OCI-LY1 (cell line): ENCODE measurements around the gene NKTR.

Experiments used
- CTCF ChIP-seq: fragments of 200-600 bp; sonication (generic), shearing (Covaris generic); IDR thresholded peaks from 2 replicates; pipeline ENCODE4 v1.5.1; 2017; ENCODE audit warnings: mild to moderate bottlenecking, antibody characterized with exemption, low read length, moderate library complexity, mixed read lengths
- EZH2 ChIP-seq: fragments of 200-600 bp; sonication (generic), shearing (Covaris generic); IDR thresholded peaks from 2 replicates; pipeline ENCODE4 v1.8.0; 2017; ENCODE audit warnings: borderline replicate concordance, mixed run types, mild to moderate bottlenecking, antibody characterized with exemption, low read length, moderate library complexity, mixed read lengths

DNA sequence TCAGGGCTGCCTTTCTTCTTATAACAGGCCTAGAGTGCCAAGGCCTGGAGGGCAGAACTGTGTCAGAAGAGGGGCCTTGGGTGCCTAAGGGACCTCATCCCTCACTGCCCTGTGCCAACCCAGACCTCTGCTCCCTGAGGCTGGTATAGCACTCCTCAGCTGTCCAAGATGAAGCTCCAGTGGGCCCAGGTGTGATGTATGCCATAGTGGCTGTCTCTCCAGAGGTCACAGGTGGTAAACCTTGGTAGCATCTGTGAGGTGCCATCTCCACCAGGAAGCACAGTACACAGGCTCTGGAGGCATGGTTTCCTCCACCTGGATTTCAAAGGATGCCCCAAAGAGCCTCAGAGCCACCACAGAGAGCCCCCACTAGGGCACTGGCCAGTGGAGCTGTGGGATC is 72.6 kb downstream of the NKTR start:
- TF ChIP-seq CTCF (no peak), EZH2 (no peak)
